Measurements from ENCODE around the gene SH2D2A.

Gene SH2D2A

GRCh38 chr1:156802421-156802935 is 14.2 kb downstream of the SH2D2A start:
- DNase-seq: no peak

DNA sequence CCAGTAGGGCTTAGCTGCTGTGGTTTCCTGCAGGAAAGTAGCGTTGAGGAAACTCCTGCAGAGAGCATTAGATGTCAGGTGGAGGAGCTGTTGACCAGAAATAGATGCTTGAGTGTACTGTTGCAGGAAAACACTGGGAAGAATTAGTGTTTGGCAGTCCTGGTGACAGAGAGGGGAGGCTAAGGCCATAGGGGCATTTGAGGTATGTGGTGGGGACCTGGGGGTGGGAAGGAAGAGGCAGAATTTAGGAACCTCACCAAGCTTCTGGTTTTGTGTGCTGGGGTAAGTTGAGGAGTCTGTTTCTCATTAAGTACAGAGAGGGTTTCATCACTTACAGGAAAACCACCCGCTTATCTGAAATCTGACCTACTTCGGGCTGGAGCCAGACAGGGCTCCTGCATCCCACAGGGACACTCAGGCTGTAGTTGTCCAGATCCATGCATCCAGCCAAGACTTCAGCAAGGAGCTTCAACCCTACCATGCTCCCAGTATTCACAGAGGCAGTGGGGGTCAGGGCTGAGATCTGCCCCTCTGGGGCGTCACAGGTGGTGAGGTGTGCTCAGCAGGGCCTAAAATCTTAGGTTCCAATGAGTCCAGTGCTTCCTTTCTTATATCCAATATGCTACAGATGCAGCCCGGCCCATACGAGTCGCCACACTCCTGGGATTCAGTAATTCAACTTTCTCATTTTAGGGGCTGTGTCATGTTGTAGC is 15.1 kb downstream of the SH2D2A start:
- no peak for DNase-seq

DNA sequence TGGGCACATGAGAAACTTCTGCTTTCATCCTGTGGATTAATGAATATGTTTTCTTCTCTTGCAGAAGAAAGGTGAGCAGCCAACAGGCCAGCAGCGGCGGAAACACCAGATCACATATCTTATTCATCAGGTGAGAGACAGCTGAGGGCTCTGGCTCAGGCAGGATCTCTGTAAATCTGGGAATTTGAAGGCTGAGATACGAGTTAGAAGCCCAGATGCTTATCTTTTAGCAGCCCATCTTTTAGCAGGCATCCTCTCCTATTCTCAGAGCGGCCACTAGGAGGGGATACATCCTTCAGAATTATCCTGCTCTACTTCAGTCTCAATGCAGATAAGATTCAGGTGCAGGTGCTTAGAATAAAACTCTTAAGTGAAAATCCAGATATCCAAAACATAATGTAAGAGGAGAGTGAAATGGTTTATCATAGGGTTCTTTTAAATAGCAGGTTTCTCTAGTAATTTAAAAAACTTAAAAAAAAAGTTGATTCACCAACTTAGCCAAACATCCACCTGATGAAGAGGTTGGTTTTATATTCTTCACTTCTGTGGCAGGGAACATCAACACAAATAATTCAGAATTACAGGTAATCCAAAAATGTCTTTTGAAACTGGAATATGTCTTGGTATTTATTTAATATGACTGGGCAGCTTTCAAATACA is 19.3 kb downstream of the SH2D2A start:
- peak; percentile 13 for DNase-seq

GRCh38 chr1:156796340-156797097 is 20.1 kb downstream of the SH2D2A start:
- no peak for DNase-seq

DNA sequence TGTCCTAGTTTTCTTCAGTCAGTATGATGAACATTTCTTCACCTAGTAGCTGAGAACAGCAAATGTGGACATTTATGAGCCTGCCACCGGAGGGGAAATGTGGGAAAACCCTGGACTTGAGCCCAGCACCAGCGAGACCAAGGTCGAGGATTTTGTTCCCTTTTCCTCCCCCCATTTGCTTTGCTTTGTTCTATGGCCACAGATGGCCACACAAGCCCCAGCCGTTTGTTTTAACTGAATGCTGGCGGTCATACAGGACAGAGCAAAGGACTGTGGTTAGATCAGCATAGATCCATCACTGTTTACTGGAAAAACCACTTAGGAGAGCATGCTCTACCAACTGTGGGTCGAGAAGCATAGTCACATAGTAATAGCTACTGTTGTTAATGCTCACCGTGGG is 20.9 kb downstream of the SH2D2A start:
- no peak for DNase-seq

- DNase-seq: no peak
These were observed 21.3 kb downstream of the SH2D2A start for GRCh38 chr1:156795374-156795733.

DNA sequence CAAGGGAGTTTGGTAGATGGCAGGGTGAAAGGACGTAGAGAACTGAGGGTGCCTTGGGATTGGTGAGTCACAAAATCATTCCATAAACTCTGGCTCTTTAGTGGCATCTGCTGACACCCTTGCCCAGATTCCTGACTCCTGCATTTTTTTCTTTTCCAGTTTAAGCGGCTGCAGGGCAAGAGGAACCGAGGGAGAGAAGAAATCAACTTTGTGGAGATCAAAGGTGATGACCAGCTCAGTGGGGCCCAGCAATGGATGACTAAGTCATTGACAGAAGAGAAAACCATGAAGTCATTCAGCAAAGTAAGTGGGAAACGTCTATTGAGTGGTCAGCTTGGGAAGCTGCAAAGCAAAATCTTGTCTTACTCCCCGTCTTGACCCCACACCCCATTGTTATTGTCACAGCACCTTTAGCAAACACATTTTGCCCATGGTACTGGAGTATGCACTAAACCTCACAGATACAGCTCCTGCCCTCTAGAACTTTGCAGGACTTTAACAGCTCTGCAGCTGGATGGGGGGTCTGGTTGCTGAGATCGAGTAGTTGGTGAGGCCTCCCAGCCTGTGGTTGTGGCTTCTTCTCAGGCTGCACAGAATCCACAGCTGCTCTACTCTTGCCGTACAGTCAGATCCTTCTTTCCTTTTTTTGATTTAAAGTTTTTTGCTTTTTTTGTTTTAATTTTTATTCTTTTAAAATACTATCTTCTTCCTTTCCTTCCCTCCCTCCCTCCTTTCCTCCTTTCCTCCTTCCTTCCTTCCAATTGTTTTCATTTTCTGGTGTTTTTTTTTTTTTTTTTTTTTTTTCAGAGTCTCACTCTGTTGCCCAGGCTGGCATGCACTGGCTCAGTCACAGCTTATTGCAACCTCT is 21.9 kb downstream of the SH2D2A start:
- DNase-seq: no peak

GRCh38 chr1:156789621-156790318 is 26.9 kb downstream of the SH2D2A start:
- DNase-seq: no peak

- DNase-seq: no peak
These were observed 28.5 kb downstream of the SH2D2A start for GRCh38 chr1:156788136-156788535.

GRCh38 chr1:156786640-156787039 is 30.0 kb downstream of the SH2D2A start:
- DNase-seq: no peak

DNA sequence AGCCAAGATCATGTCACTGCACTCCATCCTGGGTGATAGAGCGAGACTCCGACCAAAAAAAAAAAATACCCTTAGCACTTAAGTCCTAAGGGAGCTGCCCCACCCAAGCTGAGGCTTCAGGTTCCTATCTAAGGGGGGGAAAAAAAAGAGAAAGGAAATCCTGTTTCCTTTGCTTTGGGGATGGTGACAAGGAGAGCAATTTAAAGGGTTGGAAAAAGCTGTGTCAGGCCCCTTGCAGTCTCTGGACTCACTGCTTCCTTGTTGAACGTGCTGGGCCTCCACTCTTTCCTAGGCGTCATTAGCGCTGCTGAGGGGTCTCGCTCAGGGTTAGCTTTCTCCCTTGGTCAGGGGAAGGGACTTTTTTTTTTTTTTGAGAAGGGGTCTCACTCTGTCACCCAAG is 31.2 kb downstream of the SH2D2A start:
- no peak for DNase-seq

- no peak for DNase-seq
These were observed 35.0 kb downstream of the SH2D2A start for GRCh38 chr1:156781585-156782186.

DNA sequence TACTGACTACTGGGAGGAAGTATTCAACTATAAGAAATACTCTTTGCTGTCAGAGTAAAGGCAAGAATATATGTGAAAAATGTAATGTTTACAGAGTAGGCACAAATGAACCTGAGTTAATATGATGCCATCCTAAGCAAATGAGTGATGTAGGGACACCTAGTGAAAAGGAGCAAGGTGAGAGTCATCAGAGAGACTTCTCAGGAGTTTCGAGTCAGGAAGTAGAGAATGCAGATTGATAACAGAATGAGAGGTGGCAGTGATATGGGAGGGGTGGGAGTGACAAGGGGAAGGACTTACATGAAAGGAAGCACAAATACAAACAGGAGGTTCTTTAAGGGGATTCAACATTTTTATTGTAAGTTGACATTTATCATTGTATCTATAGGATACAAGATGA is 39.1 kb downstream of the SH2D2A start:
- no peak for DNase-seq

DNA sequence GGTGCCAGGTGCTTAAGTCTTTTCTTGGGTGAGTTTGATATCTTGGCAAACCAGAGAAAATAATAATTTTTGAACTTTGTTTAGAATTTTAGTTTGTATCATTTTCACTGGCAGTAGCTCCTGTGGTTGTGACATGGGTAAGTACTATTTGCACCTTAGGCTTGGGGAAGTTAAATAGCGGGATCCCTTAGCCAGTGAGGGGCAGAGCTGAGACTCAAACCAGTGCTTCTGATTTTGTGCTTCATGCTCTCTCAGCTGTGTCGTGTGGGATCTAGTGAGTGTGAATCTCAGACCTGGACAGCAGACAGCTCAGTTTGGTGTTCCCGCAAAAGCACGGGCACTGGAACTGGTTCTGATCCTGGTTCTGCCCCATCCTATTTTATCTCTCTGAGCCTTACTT is 39.7 kb downstream of the SH2D2A start:
- DNase-seq: no peak

DNA sequence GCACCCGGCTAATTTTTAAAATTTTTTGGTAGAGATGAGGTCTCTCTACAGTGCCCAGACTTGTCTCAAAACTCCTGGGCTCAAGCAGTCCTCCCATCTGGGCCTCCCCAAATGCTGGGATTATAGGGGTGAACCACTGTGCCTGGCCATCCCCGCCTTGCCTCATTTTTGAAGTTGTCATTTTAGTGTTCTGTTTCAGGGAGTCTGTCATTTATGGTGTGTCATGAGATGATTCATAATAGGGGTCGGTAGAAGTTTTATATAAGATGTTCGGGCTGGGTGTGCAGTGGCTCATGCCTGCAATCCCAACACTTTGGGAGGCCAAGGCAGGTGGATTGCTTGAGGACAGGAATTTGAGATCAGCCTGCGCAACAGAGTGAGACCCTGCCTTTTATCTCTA is 40.8 kb downstream of the SH2D2A start:
- no peak for DNase-seq

- DNase-seq: no peak
These were observed 43.0 kb downstream of the SH2D2A start for GRCh38 chr1:156773607-156774006.

- no peak for DNase-seq
These were observed 43.7 kb downstream of the SH2D2A start for GRCh38 chr1:156772728-156773497.

- DNase-seq: no peak
These were observed 44.4 kb downstream of the SH2D2A start for GRCh38 chr1:156772222-156772621.

- DNase-seq: no peak
These were observed 47.9 kb downstream of the SH2D2A start for GRCh38 chr1:156768610-156769295.

GRCh38 chr1:156767879-156768604 is 48.6 kb downstream of the SH2D2A start:
- no peak for DNase-seq

All from NCI-H446 treated with DMSO at 0.1 percent for 48 hours (cell line).